Mesenchymal stem cell (in vitro differentiated cells and primary cell): ENCODE data around the gene CFAP52.
A peak's percentile ranks its signal among the peaks of the same experiment; 100 is the strongest.
"Not testable (repeated sequence)": the region's sequence is repeated elsewhere in the genome, so short reads cannot be mapped to it uniquely, and the experiment has no call there.

Experiments
- DNase-seq: peaks from one replicate; pipeline ENCODE4 v3.0.0-alpha.2; 2013
- H2AFZ ChIP-seq: one replicate; pipeline ENCODE4 v1.6.1; 2013; ENCODE audit warnings: low read depth, mild to moderate bottlenecking, control low read depth, inconsistent platforms, low read length, moderate library complexity
- H2AK5ac ChIP-seq: 2 replicates; pipeline ENCODE4 v1.6.1; 2013; ENCODE audit warnings: low read length, moderate library complexity, mild to moderate bottlenecking, inconsistent platforms; ENCODE audit not compliant: severe bottlenecking
- H2BK120ac ChIP-seq: one replicate; pipeline ENCODE4 v1.6.1; 2013; ENCODE audit warnings: low read depth, mild to moderate bottlenecking, inconsistent platforms, low read length, moderate library complexity
- H2BK12ac ChIP-seq, 2 experiments: one replicate each; pipeline ENCODE4 v1.6.1; 2013; ENCODE audit warnings: inconsistent platforms in 2 of 2, low read length in 2 of 2, mild to moderate bottlenecking in 2 of 2, moderate library complexity in 2 of 2, control low read depth in 1 of 2
- H2BK15ac ChIP-seq: one replicate; pipeline ENCODE4 v1.6.1; 2013; ENCODE audit warnings: mild to moderate bottlenecking, low read depth, inconsistent platforms; ENCODE audit not compliant: poor library complexity, severe bottlenecking
- H2BK5ac ChIP-seq: 2 replicates; pipeline ENCODE4 v1.6.1; 2013; ENCODE audit warnings: low read depth, mild to moderate bottlenecking, low read length, control low read depth, inconsistent platforms; ENCODE audit not compliant: poor library complexity, severe bottlenecking
- H3K14ac ChIP-seq, 2 experiments: one replicate each; pipeline ENCODE4 v1.6.1; 2013; ENCODE audit warnings: inconsistent platforms in 2 of 2, low read length in 2 of 2, control low read depth in 1 of 2, mild to moderate bottlenecking in 1 of 2, moderate library complexity in 1 of 2
- H3K18ac ChIP-seq, 2 experiments: one replicate each; pipeline ENCODE4 v1.6.1; 2013; ENCODE audit warnings: inconsistent platforms in 2 of 2, low read length in 2 of 2, control low read depth in 1 of 2, low read depth in 1 of 2, mild to moderate bottlenecking in 1 of 2
- H3K23ac ChIP-seq, 2 experiments: one replicate each; pipeline ENCODE4 v1.6.1; 2013; ENCODE audit warnings: inconsistent platforms in 2 of 2, low read length in 2 of 2, mild to moderate bottlenecking in 2 of 2, moderate library complexity in 2 of 2, control low read depth in 1 of 2
- H3K27ac ChIP-seq: 2 replicates; pipeline ENCODE4 v1.5.1; 2013; ENCODE audit warnings: mild to moderate bottlenecking, moderate library complexity, low read length, control low read depth, inconsistent platforms; ENCODE audit not compliant: poor library complexity, severe bottlenecking
- H3K27me3 ChIP-seq, 2 experiments: 2 replicates each; pipeline versions ENCODE4 v1.6.1 to v1.7.0; 2013; ENCODE audit warnings: low read length in 2 of 2, mild to moderate bottlenecking in 2 of 2, moderate library complexity in 2 of 2, control low read depth in 1 of 2, inconsistent platforms in 1 of 2; ENCODE audit not compliant: control insufficient read depth in 1 of 2, insufficient read depth in 1 of 2
- H3K36me3 ChIP-seq, 2 experiments: 2 replicates each; pipeline versions ENCODE4 v1.6.1 to v1.7.0; 2013; ENCODE audit warnings: low read length in 2 of 2, control low read depth in 1 of 2, inconsistent platforms in 1 of 2, low read depth in 1 of 2, mild to moderate bottlenecking in 1 of 2; ENCODE audit not compliant: insufficient read depth in 2 of 2, control insufficient read depth in 1 of 2
- H3K4ac ChIP-seq, 2 experiments: one replicate each; pipeline ENCODE4 v1.6.1; 2013; ENCODE audit warnings: inconsistent platforms in 2 of 2, low read length in 2 of 2, mild to moderate bottlenecking in 2 of 2, moderate library complexity in 2 of 2, control low read depth in 1 of 2, low read depth in 1 of 2
- H3K4me1 ChIP-seq: 2 replicates; pipeline ENCODE4 v1.6.1; 2013; ENCODE audit warnings: low read depth, low read length, control low read depth; ENCODE audit not compliant: control insufficient read depth, insufficient read depth
- H3K4me2 ChIP-seq: 2 replicates; pipeline ENCODE4 v1.6.1; 2013; ENCODE audit warnings: low read length, mild to moderate bottlenecking, inconsistent platforms; ENCODE audit not compliant: poor library complexity, severe bottlenecking
- H3K4me3 ChIP-seq, 2 experiments: 2 replicates each; pipeline versions ENCODE4 v1.5.1 to v1.7.0; 2013; ENCODE audit warnings: low read length in 2 of 2, mild to moderate bottlenecking in 2 of 2, control low read depth in 1 of 2, low read depth in 1 of 2; ENCODE audit not compliant: insufficient read depth in 1 of 2
- H3K79me1 ChIP-seq: replicated peaks from 2 replicates; pipeline ENCODE4 v1.6.1; 2013; ENCODE audit warnings: mild to moderate bottlenecking, control low read depth, low read length, inconsistent platforms; ENCODE audit not compliant: poor library complexity, severe bottlenecking
- H3K9ac ChIP-seq: 2 replicates; pipeline ENCODE4 v1.7.0; 2013; ENCODE audit warnings: mild to moderate bottlenecking, low read length, moderate library complexity
- H3K9me3 ChIP-seq: 2 replicates; pipeline ENCODE4 v1.7.0; 2013; ENCODE audit warnings: mild to moderate bottlenecking, low read length; ENCODE audit not compliant: control insufficient read depth
- H4K8ac ChIP-seq: one replicate; pipeline ENCODE4 v1.6.1; 2013; ENCODE audit warnings: inconsistent platforms, mild to moderate bottlenecking, low read length, moderate library complexity
- H4K91ac ChIP-seq: one replicate; pipeline ENCODE4 v1.6.1; 2013; ENCODE audit warnings: mild to moderate bottlenecking, low read length, inconsistent platforms
- WGBS: methylation state at CpG from one replicate; pipeline ENCODE4 v1.1.7; 2013; ENCODE audit warnings: mixed read lengths; 5-methylcytosine and 5-hydroxymethylcytosine counted together

CFAP52 gene

GRCh38 chr17:9640388-9640787, 63.9 kb downstream of the CFAP52 start:
- not testable (repeated sequence) for H3K27ac ChIP-seq, H3K23ac ChIP-seq, DNase-seq, H4K91ac ChIP-seq, H2BK12ac ChIP-seq, H3K4me3 ChIP-seq, H2BK5ac ChIP-seq, H3K14ac ChIP-seq, H4K8ac ChIP-seq, H3K4ac ChIP-seq, H2BK120ac ChIP-seq, H2BK15ac ChIP-seq, H3K36me3 ChIP-seq, H3K9ac ChIP-seq, H3K79me1 ChIP-seq, H2AK5ac ChIP-seq, H2AFZ ChIP-seq, H3K18ac ChIP-seq, H3K4me2 ChIP-seq, H3K4me1 ChIP-seq, H3K9me3 ChIP-seq
- WGBS, result 89% methylated on average over 4 of the region's 5 CpGs
- peaks cover 0 to 18% of the 10 kb centered on the region in 2 experiments for H3K27me3 ChIP-seq

DNA sequence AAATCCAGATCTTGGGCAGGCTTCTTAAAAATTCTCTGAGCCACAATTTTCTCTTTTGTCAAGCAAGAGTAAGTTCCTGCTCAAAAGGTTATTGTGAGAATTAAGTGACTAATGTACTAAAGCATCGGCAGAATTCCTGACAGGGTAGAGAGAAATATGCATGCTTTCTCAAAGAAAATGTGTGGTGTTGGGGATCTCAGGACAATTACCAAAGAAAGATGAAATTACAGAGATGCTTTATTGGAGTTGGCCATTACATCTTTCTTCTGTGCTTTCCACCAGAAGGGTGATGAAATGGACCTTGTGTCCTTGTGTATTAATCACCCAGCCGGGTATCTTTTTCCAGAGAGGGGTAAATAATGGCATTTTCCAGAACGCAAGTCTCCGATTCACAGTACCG, 67.2 kb downstream of the CFAP52 start:
- Histone ChIP-seq H3K4me2 (peak overlapping the region; percentile 12), H2BK12ac (no peak overlapping the region), H2BK120ac (no peak overlapping the region), H3K9me3 (no peaks in the 10 kb centered on the region), H3K23ac (no peak overlapping the region), H2AFZ (no peak overlapping the region), H4K91ac (no peak overlapping the region), H3K27ac (peak overlapping the region; percentile 67), H2BK5ac (no peak overlapping the region), H3K14ac (no peak overlapping the region), H3K18ac (no peak overlapping the region), H4K8ac (no peak overlapping the region), H3K27me3 (peaks cover 0 to 32% of the 10 kb centered on the region in 2 experiments), H3K4me3 (no peak overlapping the region), H3K79me1 (no peaks in the 10 kb centered on the region), H2BK15ac (no peak overlapping the region), H3K36me3 (no peaks in the 10 kb centered on the region), H2AK5ac (no peak overlapping the region), H3K4ac (no peak overlapping the region), H3K4me1 (peaks cover 6% of the 10 kb centered on the region), H3K9ac (no peak overlapping the region)
- DNase-seq, result no peak
- 88% methylated on average over 5 of the region's 5 CpGs for WGBS

GRCh38 chr17:9644910-9645751, 68.7 kb downstream of the CFAP52 start, which contains the start of gene USP43:
Gene USP43, plus strand, starts transcription at chr17:9645517. Its CDS starts 116 bp downstream, at chr17:9645633.
- Histone ChIP-seq H2BK12ac (peak within 1 kb of the TSS; percentile 1 to 55), H3K14ac (peak within 1 kb of the TSS in 1 of 2 experiments; percentile 90), H3K4me1 (peaks cover 6% of the 10 kb centered on the region), H3K9me3 (no peaks in the 10 kb centered on the region), H2AK5ac (no peak within 1 kb of the TSS), H3K27ac (peak within 1 kb of the TSS; percentile 86), H3K4me3 (peak within 1 kb of the TSS; percentile 70 to 85), H3K18ac (peak within 1 kb of the TSS; percentile 77 to 91), H3K4ac (peak within 1 kb of the TSS; percentile 62 to 84), H3K4me2 (peak within 1 kb of the TSS; percentile 62), H4K91ac (peak within 1 kb of the TSS; percentile 52), H3K9ac (peak within 1 kb of the TSS; percentile 41), H4K8ac (peak within 1 kb of the TSS; percentile 78), H3K27me3 (peaks cover 0 to 32% of the 10 kb centered on the region in 2 experiments), H3K36me3 (no peaks in the 10 kb centered on the region), H3K79me1 (peaks cover 2% of the 10 kb centered on the region), H2BK15ac (peak within 1 kb of the TSS; percentile 94), H2BK120ac (peak within 1 kb of the TSS; percentile 81), H3K23ac (peak within 1 kb of the TSS in 1 of 2 experiments; percentile 60), H2BK5ac (peak within 1 kb of the TSS; percentile 85), H2AFZ (peak within 1 kb of the TSS; percentile 91)
- DNase-seq, result peak; percentile 50
- 0% methylated on average over 48 of the region's 72 CpGs for whole genome bisulfite sequencing

GRCh38 chr17:9645851-9646545, 69.6 kb downstream of the CFAP52 start:
- Histone ChIP-seq H4K91ac (no peak overlapping the region), H3K27me3 (peaks cover 0 to 32% of the 10 kb centered on the region in 2 experiments), H3K79me1 (peaks cover 6% of the 10 kb centered on the region), H3K9ac (no peak overlapping the region), H3K14ac (peak overlapping the region in 1 of 2 experiments; percentile 90), H2BK120ac (peak overlapping the region; percentile 81), H3K23ac (peak overlapping the region in 1 of 2 experiments; percentile 60), H2BK12ac (peak overlapping the region in 1 of 2 experiments; percentile 32), H3K4ac (peak overlapping the region in 1 of 2 experiments; percentile 62), H3K27ac (peak overlapping the region; percentile 0), H2BK5ac (peak overlapping the region; percentile 85), H3K18ac (peak overlapping the region; percentile 77 to 91), H4K8ac (peak overlapping the region; percentile 78), H3K4me3 (peak overlapping the region in 1 of 2 experiments; percentile 85), H3K9me3 (no peaks in the 10 kb centered on the region), H2AFZ (peak overlapping the region; percentile 91), H3K36me3 (no peaks in the 10 kb centered on the region), H3K4me2 (peak overlapping the region; percentile 62), H3K4me1 (peaks cover 6% of the 10 kb centered on the region), H2BK15ac (peak overlapping the region; percentile 94), H2AK5ac (no peak overlapping the region)
- under 1% methylated on average over 51 of the region's 51 CpGs for WGBS
- peak; percentile 50 for DNase-seq
